H1 (cell line): ENCODE results near the gene PRKD1.

Source experiments
- CHD7 ChIP-seq: fragments of 300-600 bp; sonication (generic); IDR thresholded peaks from 2 replicates; pipeline ENCODE4 v1.7.1; 2012; ENCODE audit warnings: low read length, moderate library complexity, mild to moderate bottlenecking, inconsistent platforms; ENCODE audit not compliant: insufficient replicate concordance
- EGR1 ChIP-seq: IDR thresholded peaks from 2 replicates; pipeline ENCODE4 v1.6.1; 2011; ENCODE audit warnings: low read depth, low read length, borderline replicate concordance
- POLR2A ChIP-seq, 2 experiments: IDR thresholded peaks; 1 replicate in 1 of 2; 2 replicates in 1 of 2; pipeline ENCODE4 v1.6.1; 2011; ENCODE audit warnings: low read depth in 2 of 2, low read length in 2 of 2, mild to moderate bottlenecking in 2 of 2; ENCODE audit errors: control extremely low read depth in 1 of 2
- SUZ12 ChIP-seq: fragments of 200-600 bp; sonication (generic); IDR thresholded peaks from 2 replicates; pipeline ENCODE4 v1.6.1; 2012; ENCODE audit warnings: mild to moderate bottlenecking, inconsistent platforms, low read length, moderate library complexity, mixed read lengths
- ZNF274 ChIP-seq: IDR thresholded peaks from 2 replicates; pipeline ENCODE4 v1.7.0; 2012; ENCODE audit warnings: low read length, borderline replicate concordance; ENCODE audit errors: extremely low read depth
- TF ChIP-seq, protein P1 (sequence below), 3 experiments: IDR thresholded peaks; 1 replicate in 2 of 3; 2 replicates in 1 of 3; pipeline versions ENCODE4 v1.5.1 to v1.6.1; 2011; ENCODE audit warnings: low read length in 3 of 3, mild to moderate bottlenecking in 3 of 3, inconsistent platforms in 2 of 3, low read depth in 1 of 3, moderate library complexity in 1 of 3; ENCODE audit not compliant: insufficient read depth in 1 of 3; ENCODE audit errors: control extremely low read depth in 1 of 3
- TF ChIP-seq, protein P2 (sequence below): IDR thresholded peaks from 2 replicates; pipeline ENCODE4 v1.6.1; 2012; ENCODE audit warnings: low read length, inconsistent platforms

- TF ChIP-seq POLR2A (IDR thresholded peaks at IDR 0.05; ENCODE audit: control extremely low read depth in 1 of 2, low read depth in 2 of 2, low read length in 2 of 2) (no peak), ZNF274 (no peak), SUZ12 (no peak), CHD7 (no peak), EGR1 (no peak)
- TF ChIP-seq, protein P1, sequence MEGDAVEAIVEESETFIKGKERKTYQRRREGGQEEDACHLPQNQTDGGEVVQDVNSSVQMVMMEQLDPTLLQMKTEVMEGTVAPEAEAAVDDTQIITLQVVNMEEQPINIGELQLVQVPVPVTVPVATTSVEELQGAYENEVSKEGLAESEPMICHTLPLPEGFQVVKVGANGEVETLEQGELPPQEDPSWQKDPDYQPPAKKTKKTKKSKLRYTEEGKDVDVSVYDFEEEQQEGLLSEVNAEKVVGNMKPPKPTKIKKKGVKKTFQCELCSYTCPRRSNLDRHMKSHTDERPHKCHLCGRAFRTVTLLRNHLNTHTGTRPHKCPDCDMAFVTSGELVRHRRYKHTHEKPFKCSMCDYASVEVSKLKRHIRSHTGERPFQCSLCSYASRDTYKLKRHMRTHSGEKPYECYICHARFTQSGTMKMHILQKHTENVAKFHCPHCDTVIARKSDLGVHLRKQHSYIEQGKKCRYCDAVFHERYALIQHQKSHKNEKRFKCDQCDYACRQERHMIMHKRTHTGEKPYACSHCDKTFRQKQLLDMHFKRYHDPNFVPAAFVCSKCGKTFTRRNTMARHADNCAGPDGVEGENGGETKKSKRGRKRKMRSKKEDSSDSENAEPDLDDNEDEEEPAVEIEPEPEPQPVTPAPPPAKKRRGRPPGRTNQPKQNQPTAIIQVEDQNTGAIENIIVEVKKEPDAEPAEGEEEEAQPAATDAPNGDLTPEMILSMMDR (IDR thresholded peaks at IDR 0.05; ENCODE audit: control extremely low read depth in 1 of 3, insufficient read depth in 1 of 3, low read depth in 1 of 3, low read length in 3 of 3) = no peak
- TF ChIP-seq, protein P2, sequence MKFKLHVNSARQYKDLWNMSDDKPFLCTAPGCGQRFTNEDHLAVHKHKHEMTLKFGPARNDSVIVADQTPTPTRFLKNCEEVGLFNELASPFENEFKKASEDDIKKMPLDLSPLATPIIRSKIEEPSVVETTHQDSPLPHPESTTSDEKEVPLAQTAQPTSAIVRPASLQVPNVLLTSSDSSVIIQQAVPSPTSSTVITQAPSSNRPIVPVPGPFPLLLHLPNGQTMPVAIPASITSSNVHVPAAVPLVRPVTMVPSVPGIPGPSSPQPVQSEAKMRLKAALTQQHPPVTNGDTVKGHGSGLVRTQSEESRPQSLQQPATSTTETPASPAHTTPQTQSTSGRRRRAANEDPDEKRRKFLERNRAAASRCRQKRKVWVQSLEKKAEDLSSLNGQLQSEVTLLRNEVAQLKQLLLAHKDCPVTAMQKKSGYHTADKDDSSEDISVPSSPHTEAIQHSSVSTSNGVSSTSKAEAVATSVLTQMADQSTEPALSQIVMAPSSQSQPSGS = no peak
These were observed 22.1 kb downstream of the PRKD1 start for GRCh38 chr14:29905543-29905942.
